ENCODE data around the gene HOXA4.
A peak's percentile ranks its signal among the peaks of the same experiment; 100 is the strongest.

HOXA4 gene

GRCh38 chr7:27154901-27155815, 24.6 kb upstream of the HOXA4 start:
- no peak overlapping the region for H3K27ac ChIP-seq (ENCODE audit: low read depth, low read length)
- H3K36me3 ChIP-seq (ENCODE audit: control insufficient read depth, insufficient read depth, low read length), result no peaks in the 10 kb centered on the region
- H3K4me1 ChIP-seq (ENCODE audit: control insufficient read depth, insufficient read depth, low read length), result peaks cover 11% of the 10 kb centered on the region; the same call in 1 of the 2 replicates
- H3K27me3 ChIP-seq (ENCODE audit: control insufficient read depth, insufficient read depth, low read length), result peaks cover 100% of the 10 kb centered on the region
- no peak overlapping the region for H3K4me3 ChIP-seq (ENCODE audit: low read depth, low read length)
- peaks cover 4% of the 10 kb centered on the region; the same call in 1 of the 2 replicates for H3K9me3 ChIP-seq (ENCODE audit: control insufficient read depth, insufficient read depth, low read length)
- no peak overlapping the region for H3K9ac ChIP-seq (ENCODE audit: low read depth, low read length)

GRCh38 chr7:27154369-27154768, 23.8 kb upstream of the HOXA4 start:
- Histone ChIP-seq H3K9ac (ENCODE audit: low read depth, low read length) (no peak overlapping the region), H3K4me1 (ENCODE audit: control insufficient read depth, insufficient read depth, low read length) (peaks cover 11% of the 10 kb centered on the region; the same call in 1 of the 2 replicates), H3K27me3 (ENCODE audit: control insufficient read depth, insufficient read depth, low read length) (peaks cover 100% of the 10 kb centered on the region), H3K36me3 (ENCODE audit: control insufficient read depth, insufficient read depth, low read length) (no peaks in the 10 kb centered on the region), H3K9me3 (ENCODE audit: control insufficient read depth, insufficient read depth, low read length) (peaks cover 4% of the 10 kb centered on the region; the same call in 1 of the 2 replicates), H3K27ac (ENCODE audit: low read depth, low read length) (no peak overlapping the region), H3K4me3 (ENCODE audit: low read depth, low read length) (no peak overlapping the region)

- Histone ChIP-seq H3K27me3 (ENCODE audit: control insufficient read depth, insufficient read depth, low read length) (peaks cover 100% of the 10 kb centered on the region), H3K4me3 (ENCODE audit: low read depth, low read length) (no peak overlapping the region), H3K36me3 (ENCODE audit: control insufficient read depth, insufficient read depth, low read length) (no peaks in the 10 kb centered on the region), H3K9me3 (ENCODE audit: control insufficient read depth, insufficient read depth, low read length) (peaks cover 4% of the 10 kb centered on the region; the same call in 1 of the 2 replicates), H3K9ac (ENCODE audit: low read depth, low read length) (no peak overlapping the region), H3K27ac (ENCODE audit: low read depth, low read length) (no peak overlapping the region), H3K4me1 (ENCODE audit: control insufficient read depth, insufficient read depth, low read length) (peaks cover 11% of the 10 kb centered on the region; the same call in 1 of the 2 replicates)
These were observed 23.0 kb upstream of the HOXA4 start for GRCh38 chr7:27153526-27153925.

GRCh38 chr7:27152816-27153442, 22.4 kb upstream of the HOXA4 start:
- Histone ChIP-seq H3K4me3 (ENCODE audit: low read depth, low read length) (no peak overlapping the region), H3K36me3 (ENCODE audit: control insufficient read depth, insufficient read depth, low read length) (no peaks in the 10 kb centered on the region), H3K27me3 (ENCODE audit: control insufficient read depth, insufficient read depth, low read length) (peaks cover 100% of the 10 kb centered on the region), H3K9me3 (ENCODE audit: control insufficient read depth, insufficient read depth, low read length) (peaks cover 4% of the 10 kb centered on the region; the same call in 1 of the 2 replicates), H3K4me1 (ENCODE audit: control insufficient read depth, insufficient read depth, low read length) (peaks cover 11% of the 10 kb centered on the region; the same call in 1 of the 2 replicates), H3K27ac (ENCODE audit: low read depth, low read length) (no peak overlapping the region), H3K9ac (ENCODE audit: low read depth, low read length) (no peak overlapping the region)

- peaks cover 100% of the 10 kb centered on the region for H3K27me3 ChIP-seq (ENCODE audit: control insufficient read depth, insufficient read depth, low read length)
- peaks cover 4% of the 10 kb centered on the region; the same call in 1 of the 2 replicates for H3K9me3 ChIP-seq (ENCODE audit: control insufficient read depth, insufficient read depth, low read length)
- H3K36me3 ChIP-seq (ENCODE audit: control insufficient read depth, insufficient read depth, low read length), result no peaks in the 10 kb centered on the region
- no peak within 1 kb of the TSS for H3K27ac ChIP-seq (ENCODE audit: low read depth, low read length)
- peaks cover 11% of the 10 kb centered on the region; the same call in 1 of the 2 replicates for H3K4me1 ChIP-seq (ENCODE audit: control insufficient read depth, insufficient read depth, low read length)
- no peak within 1 kb of the TSS for H3K9ac ChIP-seq (ENCODE audit: low read depth, low read length)
- H3K4me3 ChIP-seq (ENCODE audit: low read depth, low read length), result no peak within 1 kb of the TSS
These were observed 21.6 kb upstream of the HOXA4 start, which contains the start of gene HOXA3 for GRCh38 chr7:27151931-27152815. Gene HOXA3, minus strand, starts transcription at chr7:27152583. Its CDS starts 41,943 bp downstream, at chr7:27110640.

GRCh38 chr7:27151341-27151930, 20.9 kb upstream of the HOXA4 start:
- peaks cover 10% of the 10 kb centered on the region; the same call in 1 of the 2 replicates for H3K4me1 ChIP-seq (ENCODE audit: control insufficient read depth, insufficient read depth, low read length)
- H3K4me3 ChIP-seq (ENCODE audit: low read depth, low read length), result peak overlapping the region; percentile 46; the same call in 1 of the 2 replicates
- H3K9ac ChIP-seq (ENCODE audit: low read depth, low read length), result no peak overlapping the region
- no peaks in the 10 kb centered on the region for H3K9me3 ChIP-seq (ENCODE audit: control insufficient read depth, insufficient read depth, low read length)
- no peaks in the 10 kb centered on the region for H3K36me3 ChIP-seq (ENCODE audit: control insufficient read depth, insufficient read depth, low read length)
- H3K27me3 ChIP-seq (ENCODE audit: control insufficient read depth, insufficient read depth, low read length), result peaks cover 100% of the 10 kb centered on the region
- H3K27ac ChIP-seq (ENCODE audit: low read depth, low read length), result no peak overlapping the region

- peak overlapping the region; percentile 46 for H3K4me3 ChIP-seq (ENCODE audit: low read depth, low read length)
- H3K36me3 ChIP-seq (ENCODE audit: control insufficient read depth, insufficient read depth, low read length), result no peaks in the 10 kb centered on the region
- no peak overlapping the region for H3K27ac ChIP-seq (ENCODE audit: low read depth, low read length)
- H3K9me3 ChIP-seq (ENCODE audit: control insufficient read depth, insufficient read depth, low read length), result no peaks in the 10 kb centered on the region
- peaks cover 100% of the 10 kb centered on the region for H3K27me3 ChIP-seq (ENCODE audit: control insufficient read depth, insufficient read depth, low read length)
- H3K4me1 ChIP-seq (ENCODE audit: control insufficient read depth, insufficient read depth, low read length), result peaks cover 8% of the 10 kb centered on the region; the same call in 1 of the 2 replicates
- no peak overlapping the region for H3K9ac ChIP-seq (ENCODE audit: low read depth, low read length)
These were observed 20.2 kb upstream of the HOXA4 start for GRCh38 chr7:27150568-27151340.

- Histone ChIP-seq H3K4me1 (ENCODE audit: control insufficient read depth, insufficient read depth, low read length) (peaks cover 8% of the 10 kb centered on the region; the same call in 1 of the 2 replicates), H3K27me3 (ENCODE audit: control insufficient read depth, insufficient read depth, low read length) (peaks cover 100% of the 10 kb centered on the region), H3K27ac (ENCODE audit: low read depth, low read length) (no peak overlapping the region), H3K9me3 (ENCODE audit: control insufficient read depth, insufficient read depth, low read length) (no peaks in the 10 kb centered on the region), H3K9ac (ENCODE audit: low read depth, low read length) (no peak overlapping the region), H3K36me3 (ENCODE audit: control insufficient read depth, insufficient read depth, low read length) (no peaks in the 10 kb centered on the region), H3K4me3 (ENCODE audit: low read depth, low read length) (no peak overlapping the region)
These were observed 19.4 kb upstream of the HOXA4 start for GRCh38 chr7:27149842-27150567.
